Measurements from ENCODE around the gene SRD5A2.

SRD5A2 gene

GRCh38 chr2:31561823-31562222 is 18.9 kb downstream of the SRD5A2 start:
- 82% methylated on average over 1 of the region's 1 CpG for WGBS
- peaks cover 6% of the 10 kb centered on the region; the same call in 1 of the 2 replicates for H3K27me3 ChIP-seq (ENCODE audit: insufficient read depth, low read length)

GRCh38 chr2:31558401-31559295 is 22.1 kb downstream of the SRD5A2 start:
- 95% methylated on average over 5 of the region's 7 CpGs for WGBS
- Histone ChIP-seq H3K27me3 (ENCODE audit: insufficient read depth, low read length) (no peaks in the 10 kb centered on the region), H3K4me3 (ENCODE audit: low read length) (no peak overlapping the region), H3K4me1 (ENCODE audit: insufficient read depth, low read length) (no peaks in the 10 kb centered on the region), H3K9ac (ENCODE audit: low read depth, low read length) (no peak overlapping the region), H3K9me3 (ENCODE audit: insufficient read depth, low read depth, low read length) (peaks cover 4% of the 10 kb centered on the region; the same call in 1 of the 2 replicates), H3K36me3 (ENCODE audit: insufficient read depth, low read length) (no peaks in the 10 kb centered on the region), H3K27ac (ENCODE audit: low read depth, low read length) (no peak overlapping the region)

More at GRCh38 chr2:31561823-31562222, 18.9 kb downstream of the SRD5A2 start:
- H3K9ac ChIP-seq (ENCODE audit: low read depth, low read length), result no peak overlapping the region
- no peaks in the 10 kb centered on the region for H3K9me3 ChIP-seq (ENCODE audit: insufficient read depth, low read depth, low read length)
- H3K36me3 ChIP-seq (ENCODE audit: insufficient read depth, low read length), result no peaks in the 10 kb centered on the region
- no peak overlapping the region for H3K4me3 ChIP-seq (ENCODE audit: low read length)
- no peaks in the 10 kb centered on the region for H3K4me1 ChIP-seq (ENCODE audit: insufficient read depth, low read length)
- no peak overlapping the region for H3K27ac ChIP-seq (ENCODE audit: low read depth, low read length)

- Histone ChIP-seq H3K36me3 (ENCODE audit: insufficient read depth, low read length) (no peaks in the 10 kb centered on the region), H3K27ac (ENCODE audit: low read depth, low read length) (no peak overlapping the region), H3K9ac (ENCODE audit: low read depth, low read length) (no peak overlapping the region), H3K9me3 (ENCODE audit: insufficient read depth, low read depth, low read length) (peaks cover 4% of the 10 kb centered on the region; the same call in 1 of the 2 replicates), H3K4me1 (ENCODE audit: insufficient read depth, low read length) (no peaks in the 10 kb centered on the region), H3K4me3 (ENCODE audit: low read length) (no peak overlapping the region), H3K27me3 (ENCODE audit: insufficient read depth, low read length) (no peaks in the 10 kb centered on the region)
Measured at GRCh38 chr2:31556940-31557339, 23.8 kb downstream of the SRD5A2 start.

GRCh38 chr2:31555967-31556706 is 24.6 kb downstream of the SRD5A2 start:
- Histone ChIP-seq H3K9me3 (ENCODE audit: insufficient read depth, low read depth, low read length) (peaks cover 9% of the 10 kb centered on the region; the same call in 1 of the 2 replicates), H3K4me3 (ENCODE audit: low read length) (no peak overlapping the region), H3K27ac (ENCODE audit: low read depth, low read length) (no peak overlapping the region), H3K4me1 (ENCODE audit: insufficient read depth, low read length) (no peaks in the 10 kb centered on the region), H3K9ac (ENCODE audit: low read depth, low read length) (no peak overlapping the region), H3K27me3 (ENCODE audit: insufficient read depth, low read length) (no peaks in the 10 kb centered on the region), H3K36me3 (ENCODE audit: insufficient read depth, low read length) (no peaks in the 10 kb centered on the region)
- WGBS, result 95% methylated on average over 2 of the region's 3 CpGs

- H3K36me3 ChIP-seq (ENCODE audit: insufficient read depth, low read length), result no peaks in the 10 kb centered on the region
- 95% methylated on average over 2 of the region's 2 CpGs for WGBS
- no peak overlapping the region for H3K27ac ChIP-seq (ENCODE audit: low read depth, low read length)
- H3K4me3 ChIP-seq (ENCODE audit: low read length), result no peak overlapping the region
- H3K9ac ChIP-seq (ENCODE audit: low read depth, low read length), result no peak overlapping the region
- no peaks in the 10 kb centered on the region for H3K4me1 ChIP-seq (ENCODE audit: insufficient read depth, low read length)
- peaks cover 10% of the 10 kb centered on the region; the same call in 1 of the 2 replicates for H3K9me3 ChIP-seq (ENCODE audit: insufficient read depth, low read depth, low read length)
- H3K27me3 ChIP-seq (ENCODE audit: insufficient read depth, low read length), result no peaks in the 10 kb centered on the region
Measured at GRCh38 chr2:31553362-31553761, 27.4 kb downstream of the SRD5A2 start.

GRCh38 chr2:31547485-31547884 is 33.3 kb downstream of the SRD5A2 start:
- peaks cover 15% of the 10 kb centered on the region; the same call in 1 of the 2 replicates for H3K9me3 ChIP-seq (ENCODE audit: insufficient read depth, low read depth, low read length)
- no peak overlapping the region for H3K9ac ChIP-seq (ENCODE audit: low read depth, low read length)
- H3K27ac ChIP-seq (ENCODE audit: low read depth, low read length), result no peak overlapping the region
- WGBS, result 87% methylated on average over 1 of the region's 2 CpGs
- H3K36me3 ChIP-seq (ENCODE audit: insufficient read depth, low read length), result no peaks in the 10 kb centered on the region
- no peak overlapping the region for H3K4me3 ChIP-seq (ENCODE audit: low read length)
- H3K27me3 ChIP-seq (ENCODE audit: insufficient read depth, low read length), result no peaks in the 10 kb centered on the region
- H3K4me1 ChIP-seq (ENCODE audit: insufficient read depth, low read length), result no peaks in the 10 kb centered on the region

GRCh38 chr2:31541853-31542252 is 38.9 kb downstream of the SRD5A2 start:
- Histone ChIP-seq H3K4me3 (ENCODE audit: low read length) (no peak overlapping the region), H3K9me3 (ENCODE audit: insufficient read depth, low read depth, low read length) (0 out of 2 replicates have a peak, but pooled peaks cover 8% of the 10 kb centered on the region), H3K4me1 (ENCODE audit: insufficient read depth, low read length) (no peaks in the 10 kb centered on the region), H3K27me3 (ENCODE audit: insufficient read depth, low read length) (no peaks in the 10 kb centered on the region), H3K9ac (ENCODE audit: low read depth, low read length) (no peak overlapping the region), H3K27ac (ENCODE audit: low read depth, low read length) (no peak overlapping the region), H3K36me3 (ENCODE audit: insufficient read depth, low read length) (no peaks in the 10 kb centered on the region)

- WGBS, result 57% methylated on average over 3 of the region's 3 CpGs
- H3K4me1 ChIP-seq (ENCODE audit: insufficient read depth, low read length), result no peaks in the 10 kb centered on the region
- no peaks in the 10 kb centered on the region for H3K36me3 ChIP-seq (ENCODE audit: insufficient read depth, low read length)
- H3K9me3 ChIP-seq (ENCODE audit: insufficient read depth, low read depth, low read length), result 0 out of 2 replicates have a peak, but pooled peaks cover 4% of the 10 kb centered on the region
- no peak overlapping the region for H3K9ac ChIP-seq (ENCODE audit: low read depth, low read length)
- no peak overlapping the region for H3K27ac ChIP-seq (ENCODE audit: low read depth, low read length)
- no peak overlapping the region for H3K4me3 ChIP-seq (ENCODE audit: low read length)
- H3K27me3 ChIP-seq (ENCODE audit: insufficient read depth, low read length), result no peaks in the 10 kb centered on the region
Measured at GRCh38 chr2:31539505-31539904, 41.2 kb downstream of the SRD5A2 start.

- no peak overlapping the region for H3K9ac ChIP-seq (ENCODE audit: low read depth, low read length)
- H3K36me3 ChIP-seq (ENCODE audit: insufficient read depth, low read length), result no peaks in the 10 kb centered on the region
- no peak overlapping the region for H3K27ac ChIP-seq (ENCODE audit: low read depth, low read length)
- H3K27me3 ChIP-seq (ENCODE audit: insufficient read depth, low read length), result no peaks in the 10 kb centered on the region
- no peak overlapping the region for H3K4me3 ChIP-seq (ENCODE audit: low read length)
- no peaks in the 10 kb centered on the region for H3K4me1 ChIP-seq (ENCODE audit: insufficient read depth, low read length)
- no peaks in the 10 kb centered on the region for H3K9me3 ChIP-seq (ENCODE audit: insufficient read depth, low read depth, low read length)
- WGBS, result no CpG with 5 or more reads among the region's 2 CpGs
Measured at GRCh38 chr2:31535768-31536167, 45.0 kb downstream of the SRD5A2 start.

GRCh38 chr2:31534636-31535035 is 46.1 kb downstream of the SRD5A2 start:
- no peaks in the 10 kb centered on the region for H3K27me3 ChIP-seq (ENCODE audit: insufficient read depth, low read length)
- H3K4me3 ChIP-seq (ENCODE audit: low read length), result no peak overlapping the region
- no peaks in the 10 kb centered on the region for H3K4me1 ChIP-seq (ENCODE audit: insufficient read depth, low read length)
- H3K27ac ChIP-seq (ENCODE audit: low read depth, low read length), result no peak overlapping the region
- 93% methylated on average over 1 of the region's 1 CpG for WGBS
- no peaks in the 10 kb centered on the region for H3K36me3 ChIP-seq (ENCODE audit: insufficient read depth, low read length)
- H3K9me3 ChIP-seq (ENCODE audit: insufficient read depth, low read depth, low read length), result no peaks in the 10 kb centered on the region
- no peak overlapping the region for H3K9ac ChIP-seq (ENCODE audit: low read depth, low read length)

- Histone ChIP-seq H3K4me3 (ENCODE audit: low read length) (no peak overlapping the region), H3K9me3 (ENCODE audit: insufficient read depth, low read depth, low read length) (no peaks in the 10 kb centered on the region), H3K4me1 (ENCODE audit: insufficient read depth, low read length) (no peaks in the 10 kb centered on the region), H3K27me3 (ENCODE audit: insufficient read depth, low read length) (no peaks in the 10 kb centered on the region), H3K36me3 (ENCODE audit: insufficient read depth, low read length) (no peaks in the 10 kb centered on the region), H3K9ac (ENCODE audit: low read depth, low read length) (no peak overlapping the region), H3K27ac (ENCODE audit: low read depth, low read length) (no peak overlapping the region)
- WGBS, result 92% methylated on average over 1 of the region's 1 CpG
Measured at GRCh38 chr2:31533036-31533435, 47.7 kb downstream of the SRD5A2 start.

All from HUES64 (cell line).